ENCODE data around the gene NUTF2. TPM values are rescaled to one million over a fixed set of nuclear protein-coding genes. Genes with fewer than 3 reads are reported as not detected.

Gene NUTF2
- total and polyA plus RNA-seq, 9 donors = 35.9 to 105 (median 67.8) TPM

DNA sequence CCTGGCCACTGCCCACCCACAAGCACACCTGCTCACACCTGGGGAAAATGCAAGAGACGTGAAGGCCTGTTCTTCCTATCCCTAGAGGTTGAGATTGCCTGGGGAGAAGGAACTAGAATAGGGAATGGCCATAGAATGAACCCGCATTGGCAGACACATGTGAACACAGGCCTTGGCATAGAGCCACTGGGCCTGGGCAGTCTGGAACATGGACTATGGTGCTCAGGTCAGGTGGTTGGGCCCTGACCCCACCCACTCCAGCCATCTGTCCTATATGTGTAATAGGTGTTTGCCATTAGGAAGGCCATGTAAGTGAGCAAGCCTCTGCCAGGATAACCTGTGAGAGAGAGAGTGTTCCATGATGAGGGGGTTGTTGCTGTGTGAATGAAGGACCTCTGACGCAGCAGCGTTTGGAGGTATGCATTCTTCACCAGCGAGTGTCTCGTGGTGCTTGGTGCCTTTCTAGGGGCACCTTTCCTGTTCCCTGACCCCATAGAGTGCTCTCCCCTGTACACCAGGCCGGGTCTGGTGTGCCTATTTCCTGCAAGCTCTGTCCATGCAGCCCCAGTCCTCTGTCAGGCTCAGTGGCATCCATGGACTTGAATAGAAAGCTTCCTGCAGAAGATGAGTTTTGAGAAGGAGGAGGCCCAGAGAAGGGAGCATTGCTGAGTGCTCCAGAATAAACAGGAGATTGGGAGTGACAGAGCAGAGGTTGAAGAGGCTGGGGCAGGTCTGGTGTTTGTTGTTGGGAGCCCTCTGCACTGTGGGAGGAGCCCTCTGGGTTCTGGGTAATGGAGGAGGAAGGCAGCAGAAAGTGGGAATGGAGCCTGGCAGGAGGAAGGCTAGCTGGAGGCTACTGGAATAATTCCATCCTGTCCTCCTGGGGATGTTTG is 69.3 kb downstream of the NUTF2 start:
- no peak overlapping the region for H3K4me3 ChIP-seq
- peaks cover 6% of the 10 kb centered on the region for H3K4me1 ChIP-seq (ENCODE audit: insufficient read depth)
- TF ChIP-seq POLR2A (IDR thresholded peaks at IDR 0.05) (no peak), CTCF (IDR thresholded peaks at IDR 0.05) (no peak)
- no peaks in the 10 kb centered on the region for H3K36me3 ChIP-seq
- no peaks in the 10 kb centered on the region for H3K27me3 ChIP-seq
- 73 to 75% (median 74%) methylated on average over 7 of the region's 7 CpGs for WGBS, 3 donors
- no peaks in the 10 kb centered on the region for H3K9me3 ChIP-seq
- intact Hi-C loops (cut with DNase I) = no loop called here
- no peak overlapping the region for H3K27ac ChIP-seq
- no peak for DNase-seq

DNA sequence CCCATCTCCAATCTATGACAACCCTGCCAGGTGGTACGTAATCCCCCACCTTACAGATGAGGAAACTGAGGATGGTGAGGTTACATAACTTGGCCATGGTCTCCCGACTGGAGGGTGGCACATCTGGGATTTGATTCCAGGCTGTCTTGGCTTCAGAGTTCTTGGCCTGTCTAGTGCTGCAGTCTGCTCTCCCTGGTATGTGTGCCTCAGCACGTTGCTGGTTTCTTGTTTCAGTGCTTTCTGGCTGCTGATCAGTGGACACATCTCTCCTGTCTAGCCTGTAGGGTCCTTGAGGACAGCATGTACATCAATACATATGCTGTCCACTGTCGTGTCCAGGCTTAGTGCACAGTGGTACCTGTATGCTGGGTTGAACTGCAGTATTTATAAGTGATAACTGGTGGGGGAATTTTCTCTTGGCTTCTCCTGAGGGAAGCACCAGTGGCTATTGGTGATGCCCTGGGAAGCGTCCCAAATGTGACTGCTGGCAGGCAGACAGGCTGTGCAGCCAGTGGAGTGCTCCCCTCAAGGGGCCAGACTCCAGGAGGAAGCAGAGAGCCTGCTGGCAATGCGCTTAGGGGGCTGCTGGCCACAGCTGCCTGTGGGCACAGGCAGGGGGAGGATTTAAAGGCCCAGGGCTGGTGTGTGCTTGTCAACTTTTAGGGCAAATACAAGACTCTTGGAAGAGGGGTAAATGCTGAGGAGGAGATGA is 70.6 kb downstream of the NUTF2 start:
- H3K36me3 ChIP-seq = no peaks in the 10 kb centered on the region
- 35 to 53% (median 37%) methylated on average over 6 of the region's 6 CpGs for WGBS, 3 donors
- TF ChIP-seq EP300 (IDR thresholded peaks at IDR 0.05) (no peak), POLR2A (IDR thresholded peaks at IDR 0.05) (no peak), CTCF (IDR thresholded peaks at IDR 0.05) (no peak)
- peak in 1 of 5 donors; percentile 60 for DNase-seq
- H3K4me1 ChIP-seq (ENCODE audit: insufficient read depth) = peaks cover 6% of the 10 kb centered on the region
- no peak overlapping the region for H3K4me3 ChIP-seq
- H3K27ac ChIP-seq = no peak overlapping the region
- H3K9me3 ChIP-seq = no peaks in the 10 kb centered on the region
- intact Hi-C loops (cut with DNase I) = no loop called here
- H3K27me3 ChIP-seq = no peaks in the 10 kb centered on the region

DNA sequence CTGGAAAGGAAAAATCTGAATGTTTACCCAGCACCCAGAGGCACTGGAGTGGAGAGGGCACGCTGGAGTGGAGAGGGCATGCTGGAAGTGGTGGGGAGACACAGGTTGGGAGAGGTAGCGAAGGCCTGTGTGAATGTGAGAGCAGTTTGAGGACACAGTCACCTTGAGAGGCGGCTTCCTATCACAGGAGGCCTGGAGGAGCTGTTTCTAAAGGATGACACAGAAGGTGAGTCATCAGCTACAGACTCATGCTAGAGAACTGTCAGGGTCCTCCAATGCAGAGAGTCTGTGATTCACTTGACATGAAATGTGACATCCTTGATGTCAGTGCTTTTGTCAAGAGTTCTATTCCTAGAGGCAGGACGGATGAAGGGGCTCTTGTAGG is 71.1 kb downstream of the NUTF2 start:
- TF ChIP-seq POLR2A (IDR thresholded peaks at IDR 0.05) (no peak), CTCF (IDR thresholded peaks at IDR 0.05) (no peak), EP300 (IDR thresholded peaks at IDR 0.05) (no peak)
- H3K4me1 ChIP-seq (ENCODE audit: insufficient read depth) = peaks cover 6% of the 10 kb centered on the region
- no peak overlapping the region for H3K27ac ChIP-seq
- H3K36me3 ChIP-seq = no peaks in the 10 kb centered on the region
- intact Hi-C loops (cut with DNase I) = no loop called here
- no peaks in the 10 kb centered on the region for H3K27me3 ChIP-seq
- 65 to 76% (median 71%) methylated on average over 4 of the region's 4 CpGs for WGBS, 3 donors
- no peak overlapping the region for H3K4me3 ChIP-seq
- H3K9me3 ChIP-seq = no peaks in the 10 kb centered on the region
- DNase-seq = no peak

DNA sequence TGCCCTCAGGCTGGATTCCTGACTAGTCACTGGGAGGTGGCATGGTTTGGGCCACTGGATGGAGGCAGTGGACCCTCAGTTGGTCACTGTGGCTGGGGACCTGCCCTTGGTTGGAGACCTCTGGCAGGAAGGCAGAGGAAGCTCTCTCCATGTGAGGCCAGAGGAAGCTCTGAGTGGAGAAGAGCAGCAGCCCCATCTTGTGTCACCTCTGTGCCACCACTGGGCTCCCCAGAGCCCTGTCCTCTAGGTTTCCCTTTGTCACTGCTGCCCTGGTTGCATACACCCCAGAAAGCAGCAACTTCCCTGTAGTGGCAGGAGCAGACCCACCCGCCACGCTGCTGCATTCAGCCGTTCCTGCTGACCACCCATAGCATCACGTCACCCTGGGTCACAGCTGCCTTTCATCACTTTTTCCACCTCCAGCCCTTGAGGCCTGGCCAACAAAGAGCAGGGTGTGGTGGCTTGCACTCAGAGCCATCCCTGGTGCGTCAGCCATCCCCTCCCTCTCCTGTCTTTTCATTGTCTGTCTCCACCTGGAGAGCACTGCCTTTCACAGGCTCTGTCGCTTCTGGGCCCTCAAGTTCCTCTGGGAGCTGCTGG is 73.0 kb downstream of the NUTF2 start:
- H3K36me3 ChIP-seq = no peaks in the 10 kb centered on the region
- DNase-seq = no peak
- WGBS, 3 donors = 68 to 81% (median 69%) methylated on average over 6 of the region's 6 CpGs
- no peak overlapping the region for H3K4me3 ChIP-seq
- intact Hi-C loops (cut with DNase I) = no loop called here
- no peaks in the 10 kb centered on the region for H3K9me3 ChIP-seq
- TF ChIP-seq CTCF (IDR thresholded peaks at IDR 0.05) (no peak), EP300 (IDR thresholded peaks at IDR 0.05) (no peak), POLR2A (IDR thresholded peaks at IDR 0.05) (no peak)
- H3K27me3 ChIP-seq = no peaks in the 10 kb centered on the region
- H3K27ac ChIP-seq = no peak overlapping the region
- peaks cover 6% of the 10 kb centered on the region for H3K4me1 ChIP-seq (ENCODE audit: insufficient read depth)

Small RNA genes within 50 kb of the gene (small RNA-seq; reads per million reads assigned to genes)
- gene AC040162.2 (not detected), gene NRN1L (not detected)

Other genes starting within 250 kb of the NUTF2 start
- gene CARMIL2, start 201.8 kb upstream of the NUTF2 start, total RNA-seq = 1 to 10 TPM in 2 of 7 donors, under 1 TPM in 4, not detected in 1; 0.23 to 1.5 (median 0.61) TPM
- gene CARMIL2, start 201.8 kb upstream of the NUTF2 start, polyA plus RNA-seq = under 1 TPM; 0.10 to 0.51 TPM
- 10 to 100 TPM; 22.5 to 40.8 (median 29.4) TPM for gene ACD, start 186.7 kb upstream of the NUTF2 start, total RNA-seq
- gene ACD, start 186.7 kb upstream of the NUTF2 start, polyA plus RNA-seq = 10 to 100 TPM in 1 of 2 donors, 1 to 10 TPM in 1; 5.3 to 35.8 TPM
- 10 to 100 TPM in 1 of 7 donors, 1 to 10 TPM in 6; 2.7 to 12.9 (median 5.1) TPM for gene PARD6A, start 186.0 kb upstream of the NUTF2 start, total RNA-seq
- gene PARD6A, start 186.0 kb upstream of the NUTF2 start, polyA plus RNA-seq = 1 to 10 TPM in 1 of 2 donors, under 1 TPM in 1; 0.53 to 3.0 TPM
- 10 to 100 TPM; 17.3 to 45.6 (median 21.7) TPM for gene ENKD1, start 180.2 kb upstream of the NUTF2 start, total RNA-seq
- 10 to 100 TPM in 1 of 2 donors, 1 to 10 TPM in 1; 8.0 to 29.8 TPM for gene ENKD1, start 180.2 kb upstream of the NUTF2 start, polyA plus RNA-seq
- gene C16orf86, start 180.1 kb upstream of the NUTF2 start, total RNA-seq = 1 to 10 TPM; 2.2 to 8.2 (median 4.6) TPM
- gene C16orf86, start 180.1 kb upstream of the NUTF2 start, polyA plus RNA-seq = 1 to 10 TPM in 1 of 2 donors, under 1 TPM in 1; 0.13 to 6.8 TPM
- gene GFOD2, start 127.6 kb upstream of the NUTF2 start, total RNA-seq = 10 to 100 TPM in 6 of 7 donors, 1 to 10 TPM in 1; 8.6 to 15.9 (median 13.4) TPM
- gene GFOD2, start 127.6 kb upstream of the NUTF2 start, polyA plus RNA-seq = 10 to 100 TPM in 1 of 2 donors, 1 to 10 TPM in 1; 8.3 to 10.9 TPM
- gene RANBP10, start 40.4 kb upstream of the NUTF2 start, total RNA-seq = 10 to 100 TPM in 6 of 7 donors, 1 to 10 TPM in 1; 8.3 to 19.6 (median 17.1) TPM
- gene RANBP10, start 40.4 kb upstream of the NUTF2 start, polyA plus RNA-seq = 10 to 100 TPM; 13.0 to 15.5 TPM
- gene TSNAXIP1, start 40.0 kb upstream of the NUTF2 start, total RNA-seq = 10 to 100 TPM in 1 of 7 donors, 1 to 10 TPM in 6; 2.4 to 13.1 (median 3.2) TPM
- gene TSNAXIP1, start 40.0 kb upstream of the NUTF2 start, polyA plus RNA-seq = 1 to 10 TPM; 2.7 to 3.7 TPM
- 10 to 100 TPM; 31.0 to 59.7 (median 46.6) TPM for gene THAP11, start 4.6 kb upstream of the NUTF2 start, total RNA-seq
- 10 to 100 TPM; 17.3 to 30.6 TPM for gene THAP11, start 4.6 kb upstream of the NUTF2 start, polyA plus RNA-seq
- 10 to 100 TPM; 35.8 to 44.9 (median 42.0) TPM for gene CENPT, start 760 bp downstream of the NUTF2 start, total RNA-seq
- gene CENPT, start 760 bp downstream of the NUTF2 start, polyA plus RNA-seq = 10 to 100 TPM; 18.4 to 57.4 TPM
- 10 to 100 TPM; 34.7 to 65.3 (median 54.0) TPM for gene EDC4, start 26.1 kb downstream of the NUTF2 start, total RNA-seq
- 10 to 100 TPM; 29.8 to 37.9 TPM for gene EDC4, start 26.1 kb downstream of the NUTF2 start, polyA plus RNA-seq
- 1 to 10 TPM in 6 of 7 donors, under 1 TPM in 1; 0.95 to 3.9 (median 2.5) TPM for gene NRN1L, start 38.0 kb downstream of the NUTF2 start, total RNA-seq
- gene NRN1L, start 38.0 kb downstream of the NUTF2 start, polyA plus RNA-seq = 1 to 10 TPM in 1 of 2 donors, not detected in 1; 4.7 TPM
- 10 to 100 TPM; 13.6 to 38.9 (median 31.6) TPM for gene PSKH1, start 46.3 kb downstream of the NUTF2 start, total RNA-seq
- 10 to 100 TPM in 1 of 2 donors, 1 to 10 TPM in 1; 9.6 to 26.6 TPM for gene PSKH1, start 46.3 kb downstream of the NUTF2 start, polyA plus RNA-seq
- gene CTRL, start 84.9 kb downstream of the NUTF2 start, total RNA-seq = 1 to 10 TPM; 1.5 to 4.4 (median 2.5) TPM
- gene CTRL, start 84.9 kb downstream of the NUTF2 start, polyA plus RNA-seq = 1 to 10 TPM in 1 of 2 donors, under 1 TPM in 1; 0.35 to 2.5 TPM
- 10 to 100 TPM; 26.2 to 64.4 (median 50.8) TPM for gene PSMB10, start 89.9 kb downstream of the NUTF2 start, total RNA-seq
- 10 to 100 TPM in 1 of 2 donors, 1 to 10 TPM in 1; 5.8 to 63.1 TPM for gene PSMB10, start 89.9 kb downstream of the NUTF2 start, polyA plus RNA-seq
- 10 to 100 TPM; 10.5 to 31.2 (median 22.0) TPM for gene LCAT, start 97.2 kb downstream of the NUTF2 start, total RNA-seq
- 10 to 100 TPM in 1 of 2 donors, 1 to 10 TPM in 1; 7.5 to 15.0 TPM for gene LCAT, start 97.2 kb downstream of the NUTF2 start, polyA plus RNA-seq
- gene SLC12A4, start 121.7 kb downstream of the NUTF2 start, total RNA-seq = 10 to 100 TPM; 27.7 to 85.6 (median 56.5) TPM
- 10 to 100 TPM; 29.7 to 48.7 TPM for gene SLC12A4, start 121.7 kb downstream of the NUTF2 start, polyA plus RNA-seq
- gene DPEP3, start 133.6 kb downstream of the NUTF2 start, total RNA-seq = under 1 TPM in 1 of 7 donors, not detected in 6; 0.23 TPM
- under 1 TPM in 1 of 2 donors, not detected in 1; 0.05 TPM for gene DPEP3, start 133.6 kb downstream of the NUTF2 start, polyA plus RNA-seq
- 1 to 10 TPM in 2 of 7 donors, under 1 TPM in 3, not detected in 2; 0.33 to 1.9 (median 0.99) TPM for gene DPEP2, start 152.6 kb downstream of the NUTF2 start, total RNA-seq
- 1 to 10 TPM in 1 of 2 donors, under 1 TPM in 1; 0.76 to 3.1 TPM for gene DPEP2, start 152.6 kb downstream of the NUTF2 start, polyA plus RNA-seq
- not detected for gene DPEP2NB, start 169.0 kb downstream of the NUTF2 start, total RNA-seq
- not detected for gene DPEP2NB, start 169.0 kb downstream of the NUTF2 start, polyA plus RNA-seq
- gene DDX28, start 176.3 kb downstream of the NUTF2 start, total RNA-seq = 10 to 100 TPM in 3 of 7 donors, 1 to 10 TPM in 4; 6.8 to 14.0 (median 9.7) TPM
- 1 to 10 TPM; 9.2 to 9.3 TPM for gene DDX28, start 176.3 kb downstream of the NUTF2 start, polyA plus RNA-seq
- gene DUS2, start 176.4 kb downstream of the NUTF2 start, total RNA-seq = 10 to 100 TPM in 2 of 7 donors, 1 to 10 TPM in 5; 4.8 to 15.7 (median 8.5) TPM
- 1 to 10 TPM; 5.4 to 9.5 TPM for gene DUS2, start 176.4 kb downstream of the NUTF2 start, polyA plus RNA-seq
- gene NFATC3, start 238.4 kb downstream of the NUTF2 start, total RNA-seq = 10 to 100 TPM; 32.4 to 77.1 (median 48.2) TPM
- 10 to 100 TPM; 12.5 to 32.2 TPM for gene NFATC3, start 238.4 kb downstream of the NUTF2 start, polyA plus RNA-seq